ENCODE results near the gene EGF.
A peak's percentile ranks its signal among the peaks of the same experiment; 100 is the strongest.

EGF gene

DNA sequence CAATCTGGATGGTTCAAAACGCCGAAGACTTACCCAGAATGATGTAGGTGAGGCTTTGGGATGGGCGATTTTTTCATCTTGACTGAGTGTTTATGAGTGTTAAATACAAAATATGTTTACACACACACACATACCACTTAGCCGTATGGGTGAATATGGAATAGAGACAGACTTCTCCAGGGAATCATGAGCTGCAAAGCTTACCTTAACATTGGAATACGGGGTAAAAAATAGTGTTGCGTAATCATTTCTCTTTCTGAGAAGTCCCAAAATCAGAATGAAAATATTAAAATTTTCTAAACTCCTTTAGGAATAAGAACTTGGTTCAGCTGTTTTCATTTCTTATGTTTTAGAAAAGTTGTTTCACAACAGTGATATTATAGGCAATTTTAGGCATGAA is 63.5 kb downstream of the EGF start:
- no peak for TF ChIP-seq CTCF (IDR thresholded peaks at IDR 0.05; ENCODE audit: control extremely low read depth, extremely low read depth, low read depth, missing control alignments)
- ChIA-PET POLR2A (no interaction called here), CTCF (interaction anchor here (0.9 to 3.9 kb wide), 3 partner anchors 543 to 550 kb away, joined by 4 to 30 read pairs (median 7); partner anchors contain the start of gene SEC24B)
- no peak for DNase-seq (ENCODE audit: extremely low spot score)

DNA sequence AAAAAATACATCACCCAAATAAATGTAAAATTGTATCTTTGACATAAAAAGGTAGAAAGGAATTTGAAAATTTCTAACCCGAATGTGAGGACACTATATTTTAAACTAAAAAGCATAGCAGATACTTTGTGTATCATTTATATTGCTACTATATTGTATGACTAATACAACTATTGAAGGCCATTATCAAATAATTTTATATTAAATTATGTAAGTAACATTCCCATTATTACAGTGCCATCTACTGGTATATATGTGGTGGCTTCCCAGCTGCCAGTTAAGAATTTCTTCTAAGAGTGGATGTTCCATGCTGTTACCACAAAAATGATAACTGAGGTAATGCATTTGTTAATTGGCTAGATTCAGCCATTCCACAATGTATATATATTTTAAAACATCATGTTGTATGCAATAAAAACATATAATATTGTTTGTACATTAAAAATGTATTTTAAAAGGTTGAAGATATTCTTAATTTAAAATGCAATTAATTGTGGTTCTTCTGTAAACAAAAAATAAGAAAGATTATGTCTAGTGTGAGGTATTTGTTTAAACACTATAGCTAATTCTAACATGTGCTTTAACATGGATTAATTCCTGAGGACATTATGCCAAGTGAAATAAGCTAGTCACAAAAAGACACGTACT is 65.3 kb downstream of the EGF start:
- POLR2A ChIA-PET: no interaction called here
- peak; percentile 45 for TF ChIP-seq CTCF (IDR thresholded peaks at IDR 0.05; ENCODE audit: control extremely low read depth, extremely low read depth, low read depth, missing control alignments)
- CTCF ChIA-PET: interaction anchor here (0.8 to 3.9 kb wide), 10 partner anchors 10 to 558 kb away, joined by 3 to 30 read pairs (median 5); partner anchors contain the start of gene SEC24B
- DNase-seq (ENCODE audit: extremely low spot score): no peak

DNA sequence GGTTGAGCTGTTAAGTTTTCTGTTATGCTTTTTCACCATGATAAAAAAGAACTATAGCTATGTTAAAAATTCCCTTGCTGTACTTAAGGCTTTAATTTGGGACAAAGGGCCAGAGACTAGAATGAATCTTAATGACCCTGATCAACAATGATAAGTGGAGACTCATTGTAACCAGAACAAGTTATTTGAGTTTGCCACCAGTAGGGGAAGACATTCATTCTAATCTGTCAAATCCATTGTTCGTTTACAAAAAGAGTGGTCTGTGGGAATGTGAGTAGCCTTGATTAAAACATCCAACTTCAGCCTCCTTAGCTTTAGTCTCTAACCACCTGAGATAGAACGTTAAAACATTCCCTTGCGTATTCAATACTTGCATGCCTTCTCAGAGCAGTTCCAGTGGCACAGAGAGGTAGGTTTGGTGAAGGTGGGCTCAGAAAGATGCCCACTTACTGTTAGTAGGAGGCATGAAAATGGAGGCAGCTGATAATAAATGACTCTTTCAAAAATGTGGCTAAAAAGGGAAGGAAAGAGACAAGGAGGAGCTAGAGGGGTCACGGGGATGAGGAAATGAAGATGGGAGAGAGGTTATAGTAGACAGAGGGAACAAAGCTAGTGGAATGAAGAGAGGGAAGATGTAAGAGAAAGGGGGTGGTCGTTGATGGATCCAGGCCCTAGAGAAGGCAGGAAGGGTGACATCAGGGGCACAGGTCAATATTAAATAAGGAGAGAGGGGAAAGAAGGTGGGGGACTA is 66.2 kb downstream of the EGF start:
- POLR2A ChIA-PET: no interaction called here
- no peak for TF ChIP-seq CTCF (IDR thresholded peaks at IDR 0.05; ENCODE audit: control extremely low read depth, extremely low read depth, low read depth, missing control alignments)
- CTCF ChIA-PET: interaction anchor here (0.8 to 3.9 kb wide), 11 partner anchors 9 to 559 kb away, joined by 3 to 30 read pairs (median 5); partner anchors contain the start of gene SEC24B
- no peak for DNase-seq (ENCODE audit: extremely low spot score)

GRCh38 chr4:109979920-109980717 is 67.4 kb downstream of the EGF start:
- POLR2A ChIA-PET: interaction anchor here (0.6 kb wide), 1 partner anchor 276 kb away, joined by 3 read pairs; no protein-coding TSS in a partner anchor
- DNase-seq (ENCODE audit: extremely low spot score): no peak
- TF ChIP-seq CTCF (IDR thresholded peaks at IDR 0.05; ENCODE audit: control extremely low read depth, extremely low read depth, low read depth, missing control alignments): no peak
- CTCF ChIA-PET: interaction anchor here (1.0 to 2.0 kb wide), 4 partner anchors 11 to 558 kb away, joined by 4 to 5 read pairs (median 4); no protein-coding TSS in a partner anchor

DNA sequence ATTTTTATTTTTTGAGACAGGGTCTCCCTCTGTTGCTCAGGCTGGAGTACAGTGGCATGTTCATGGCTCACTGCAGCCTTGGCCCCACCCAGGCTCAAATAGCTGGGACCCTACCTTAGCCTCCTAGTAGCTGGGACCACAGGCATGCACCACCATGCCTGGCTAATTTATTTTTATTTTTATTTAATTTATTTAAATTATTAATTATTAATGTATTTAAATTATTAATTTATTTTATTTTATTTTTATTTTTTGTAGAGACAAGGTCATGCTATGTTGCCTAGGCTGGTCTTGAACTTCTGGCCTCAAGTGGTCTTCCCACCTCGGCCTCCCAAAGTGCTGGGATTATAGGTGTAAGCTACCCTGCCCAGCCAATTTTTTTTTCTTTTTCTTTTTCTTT is 69.3 kb downstream of the EGF start:
- ChIA-PET CTCF (interaction anchor here (0.8 to 1.2 kb wide), 5 partner anchors 12 to 549 kb away, joined by 3 to 4 read pairs (median 3); no protein-coding TSS in a partner anchor), POLR2A (no interaction called here)
- no peak for TF ChIP-seq CTCF (IDR thresholded peaks at IDR 0.05; ENCODE audit: control extremely low read depth, extremely low read depth, low read depth, missing control alignments)
- no peak for DNase-seq (ENCODE audit: extremely low spot score)

GRCh38 chr4:109982521-109982920 is 69.8 kb downstream of the EGF start:
- ChIA-PET POLR2A (no interaction called here), CTCF (interaction anchor here (1.0 to 1.2 kb wide), 4 partner anchors 13 to 536 kb away, joined by 3 to 4 read pairs (median 4); no protein-coding TSS in a partner anchor)
- DNase-seq (ENCODE audit: extremely low spot score): no peak
- no peak for TF ChIP-seq CTCF (IDR thresholded peaks at IDR 0.05; ENCODE audit: control extremely low read depth, extremely low read depth, low read depth, missing control alignments)
